ACC112 (cell line): ENCODE results near the gene CFAP410.
"Not testable (repeated sequence)": the region's sequence is repeated elsewhere in the genome, so short reads cannot be mapped to it uniquely, and the experiment has no call there.

Source experiments
- H2AFZ ChIP-seq: fragments of 200-600 bp; sonication (generic); one replicate; pipeline ENCODE4 v1.6.0; 2017; ENCODE audit warnings: antibody characterized with exemption, low read length; ENCODE audit not compliant: unreplicated experiment
- H3K27ac ChIP-seq: fragments of 200-600 bp; sonication (generic); 2 replicates; pipeline ENCODE4 v1.5.1; 2014; ENCODE audit warnings: low read depth, mild to moderate bottlenecking, antibody characterized with exemption, low read length, moderate library complexity
- H3K27me3 ChIP-seq: fragments of 200-600 bp; sonication (generic); 2 replicates; pipeline ENCODE4 v1.6.1; 2014; ENCODE audit warnings: mild to moderate bottlenecking, antibody characterized with exemption, low read length, moderate library complexity, mixed read lengths; ENCODE audit not compliant: insufficient read depth
- H3K36me3 ChIP-seq: fragments of 200-600 bp; sonication (generic); 2 replicates; pipeline ENCODE4 v1.6.1; 2016; ENCODE audit warnings: mild to moderate bottlenecking, antibody characterized with exemption, low read length, moderate library complexity, mixed read lengths; ENCODE audit not compliant: insufficient read depth
- H3K4me1 ChIP-seq: fragments of 200-600 bp; sonication (generic); one replicate; pipeline ENCODE4 v1.6.1; 2016; ENCODE audit warnings: low read length, mixed read lengths; ENCODE audit not compliant: insufficient read depth, unreplicated experiment, control insufficient read depth
- H3K4me3 ChIP-seq: fragments of 200-600 bp; sonication (generic); 2 replicates; pipeline ENCODE4 v1.5.1; 2014; ENCODE audit warnings: mild to moderate bottlenecking, low read depth, low read length
- H3K79me2 ChIP-seq: fragments of 200-600 bp; sonication (generic); one replicate; pipeline ENCODE4 v1.6.0; 2016; ENCODE audit warnings: low read length; ENCODE audit not compliant: control insufficient read depth, unreplicated experiment, insufficient read depth

CFAP410 gene

DNA sequence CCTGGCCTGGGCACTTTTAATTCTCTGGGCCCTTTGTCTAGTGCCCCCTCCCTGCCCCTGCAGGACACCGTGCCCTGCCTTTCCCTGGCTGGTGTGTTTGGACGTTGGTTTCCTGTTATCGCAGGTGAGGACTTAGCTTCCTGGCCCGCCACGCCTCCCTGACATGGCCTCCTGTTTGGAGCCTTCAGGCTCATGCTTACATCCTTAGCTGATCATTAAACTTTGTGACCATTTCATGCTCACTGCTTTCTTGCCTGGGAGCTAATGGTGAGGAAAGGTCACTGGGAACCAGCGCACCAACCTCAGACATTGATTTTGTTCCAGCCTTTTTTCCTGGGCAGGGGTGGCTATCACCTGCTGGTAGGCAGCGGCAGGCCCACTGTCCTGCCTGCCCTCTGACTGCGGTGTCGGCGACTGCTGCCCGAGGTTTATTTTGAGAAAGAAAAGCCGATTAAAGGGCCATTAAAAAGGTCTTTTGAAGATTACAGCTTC lies 35.7 kb downstream of the CFAP410 start:
- H3K27me3 ChIP-seq: no peaks in the 10 kb centered on the region
- H3K4me3 ChIP-seq: no peak overlapping the region
- H2AFZ ChIP-seq: no peak overlapping the region
- peaks cover 49% of the 10 kb centered on the region for H3K79me2 ChIP-seq
- H3K27ac ChIP-seq: no peak overlapping the region
- no peaks in the 10 kb centered on the region for H3K36me3 ChIP-seq
- peaks cover 4% of the 10 kb centered on the region for H3K4me1 ChIP-seq

DNA sequence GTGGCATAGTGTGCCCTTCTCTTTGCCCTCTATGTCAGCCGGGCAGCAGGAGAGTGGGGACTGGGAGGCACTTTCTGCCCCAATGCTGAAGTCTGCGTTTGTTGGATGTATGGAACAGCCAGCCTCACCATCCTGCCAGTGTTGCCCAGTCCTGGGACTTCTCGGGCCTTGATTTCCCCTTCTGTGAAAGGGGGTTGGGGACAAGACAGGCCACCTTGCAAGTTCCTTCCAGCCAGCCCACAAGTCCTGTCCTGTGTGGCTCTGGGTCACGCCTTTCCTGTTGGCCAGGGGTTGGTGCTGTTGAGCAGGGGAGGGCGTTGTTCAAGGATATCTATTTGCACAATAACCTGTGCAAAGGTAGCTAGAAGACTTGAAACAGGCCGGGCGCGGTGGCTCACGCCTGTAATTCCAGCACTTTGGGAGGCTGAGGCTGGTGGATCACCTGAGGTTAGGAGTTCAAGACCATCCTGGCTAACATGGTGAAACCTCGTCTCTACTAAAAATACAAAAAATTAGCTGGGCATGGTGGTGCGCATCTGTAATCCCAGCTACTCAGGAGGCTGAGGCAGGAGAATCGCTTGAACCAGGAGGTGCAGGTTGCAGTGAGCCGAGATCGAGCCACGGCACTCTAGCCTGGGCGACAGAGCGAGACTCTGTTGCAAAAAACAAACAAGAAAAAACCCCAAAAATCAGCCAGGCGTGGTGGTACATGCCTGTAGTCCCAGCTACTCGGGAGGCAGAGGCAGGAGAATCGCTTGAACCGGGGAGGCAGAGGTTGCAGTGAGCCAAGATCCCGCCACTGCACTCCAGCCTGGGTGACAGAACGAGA lies 36.4 kb downstream of the CFAP410 start:
- H3K27ac ChIP-seq, H2AFZ ChIP-seq, H3K4me1 ChIP-seq, H3K36me3 ChIP-seq, H3K27me3 ChIP-seq, H3K4me3 ChIP-seq: not testable (repeated sequence)
- H3K79me2 ChIP-seq: peaks cover 49% of the 10 kb centered on the region

DNA sequence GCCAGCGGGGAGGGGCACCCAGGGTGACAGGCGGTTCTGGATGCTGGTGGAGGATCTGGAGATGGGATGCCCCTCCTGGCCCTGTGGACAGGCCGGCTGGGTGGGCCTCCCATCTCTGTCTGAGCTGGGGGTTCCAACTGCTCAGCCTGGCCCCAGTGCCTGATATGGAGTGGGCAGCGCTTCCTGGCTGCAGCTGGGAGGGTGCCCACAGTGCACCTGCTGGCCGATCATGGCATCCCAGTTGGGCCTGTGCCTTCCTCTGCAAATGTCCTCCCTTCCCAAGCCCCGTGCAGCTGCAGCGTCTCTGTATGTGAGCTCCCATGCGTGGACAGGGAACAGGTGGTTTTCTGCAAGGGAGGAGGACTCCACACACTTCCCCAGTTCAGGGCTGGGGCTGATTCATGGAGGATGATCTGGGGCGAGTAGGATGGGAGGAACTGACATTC lies 37.2 kb downstream of the CFAP410 start:
- Histone ChIP-seq H3K27me3 (no peaks in the 10 kb centered on the region), H3K4me3 (peak overlapping the region; percentile 85; the same call in 1 of the 2 replicates), H3K79me2 (peaks cover 49% of the 10 kb centered on the region), H3K4me1 (peaks cover 4% of the 10 kb centered on the region), H2AFZ (no peak overlapping the region), H3K36me3 (no peaks in the 10 kb centered on the region), H3K27ac (no peak overlapping the region)

DNA sequence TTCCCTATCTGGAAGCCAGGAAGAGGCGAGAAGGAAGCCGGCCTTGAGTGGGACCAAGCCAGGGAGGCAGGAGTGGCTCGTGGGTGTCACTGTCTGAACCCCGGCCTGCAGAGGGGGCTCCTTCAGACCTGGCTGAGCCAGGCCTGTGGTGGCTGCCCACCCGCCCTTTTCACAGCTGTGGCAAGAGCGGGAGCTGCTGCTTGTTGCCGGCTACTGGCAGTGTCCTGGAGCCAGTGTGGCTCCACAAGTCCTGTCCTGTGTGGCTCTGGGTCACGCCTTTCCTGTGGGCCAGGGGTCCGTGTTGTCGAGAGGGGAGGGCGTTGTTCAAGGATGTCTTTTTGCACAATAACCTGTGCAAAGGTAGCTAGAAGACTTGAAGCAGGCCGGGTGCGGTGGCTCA lies 38.0 kb downstream of the CFAP410 start:
- Histone ChIP-seq H3K36me3 (no peaks in the 10 kb centered on the region), H3K27me3 (no peaks in the 10 kb centered on the region), H3K4me1 (peaks cover 4% of the 10 kb centered on the region), H3K27ac (no peak overlapping the region), H2AFZ (no peak overlapping the region), H3K4me3 (peak overlapping the region; percentile 85), H3K79me2 (peaks cover 49% of the 10 kb centered on the region)

DNA sequence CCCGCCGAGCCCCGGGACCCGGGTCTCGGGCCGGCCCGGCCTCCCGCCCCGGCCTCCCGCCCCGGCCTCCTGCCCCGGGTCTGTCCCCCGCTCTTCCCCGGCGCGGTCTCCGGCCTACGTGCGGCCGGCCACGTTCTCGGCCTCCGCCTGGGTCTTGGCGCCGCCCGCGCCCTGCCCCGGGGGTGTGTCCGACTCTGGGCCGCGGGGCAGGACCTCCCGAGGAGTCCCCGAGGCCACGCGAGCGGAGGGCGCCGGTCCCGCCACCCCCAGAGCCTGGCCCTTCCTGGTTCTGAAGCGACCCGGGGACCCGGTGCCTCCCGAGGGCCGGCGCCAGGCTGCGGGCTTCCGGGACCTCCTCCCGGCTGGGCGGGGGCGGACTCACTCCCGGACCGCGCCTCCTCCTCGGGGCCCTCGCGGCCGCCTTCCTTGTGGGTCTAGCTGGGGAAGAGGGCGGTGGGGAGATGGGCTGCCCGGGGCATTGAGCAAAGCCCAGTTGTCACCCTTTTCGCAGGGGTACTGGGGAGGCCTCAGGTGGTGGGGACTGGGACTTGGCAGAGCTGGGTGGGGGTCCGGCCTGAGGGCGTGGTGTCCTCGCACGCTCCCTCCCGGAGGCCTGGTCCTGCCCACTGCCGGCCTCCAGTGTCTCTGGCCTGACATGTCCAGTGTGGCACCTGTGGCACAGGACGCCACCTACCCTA lies 38.8 kb downstream of the CFAP410 start:
- Histone ChIP-seq H2AFZ (no peak overlapping the region), H3K27ac (peak overlapping the region; percentile 51), H3K36me3 (no peaks in the 10 kb centered on the region), H3K79me2 (peaks cover 44% of the 10 kb centered on the region), H3K4me3 (peak overlapping the region; percentile 85), H3K27me3 (no peaks in the 10 kb centered on the region), H3K4me1 (peaks cover 4% of the 10 kb centered on the region)

DNA sequence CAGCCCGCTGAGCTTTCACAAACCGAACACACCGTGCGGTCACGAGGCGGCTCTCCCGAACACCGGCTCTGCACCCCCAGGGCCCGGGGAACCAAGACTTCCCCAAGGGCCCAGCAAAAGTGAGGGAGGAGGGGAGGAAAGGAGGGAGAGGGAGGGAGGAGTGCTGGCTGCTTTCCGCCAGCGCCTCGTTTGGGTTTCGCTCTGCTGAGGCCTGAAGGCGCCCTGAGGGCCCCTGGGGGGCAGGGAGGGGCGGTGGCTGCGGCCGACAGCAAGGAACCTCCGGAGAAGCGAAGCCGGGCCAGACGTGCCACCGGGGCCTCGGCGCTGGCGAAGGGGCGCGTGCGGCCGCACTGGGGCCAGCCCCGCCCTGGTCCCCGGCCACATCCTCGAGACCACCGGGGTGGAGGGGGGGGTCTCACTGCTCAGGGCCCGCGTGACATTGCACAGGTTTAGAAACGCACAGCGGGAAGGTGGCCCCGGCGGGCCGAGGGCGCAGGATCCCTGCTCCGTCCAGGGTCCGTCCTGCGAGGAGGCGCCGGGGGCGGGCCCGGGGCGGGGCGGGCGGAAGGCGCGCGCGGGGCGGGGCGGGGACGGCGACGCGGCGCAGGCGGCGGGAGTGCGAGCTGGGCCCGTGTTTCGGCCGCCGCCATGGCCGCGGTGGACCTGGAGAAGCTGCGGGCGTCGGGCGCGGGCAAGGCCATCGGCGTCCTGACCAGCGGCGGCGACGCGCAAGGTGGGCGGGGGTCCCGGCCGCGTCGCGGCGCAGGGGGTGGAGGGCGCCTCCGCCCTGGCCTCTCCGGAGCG lies 39.5 kb downstream of the CFAP410 start, which contains the start of gene PFKL:
TSS of gene PFKL (plus strand) at position 596 of the 804 bp plus-strand sequence. CDS start at position 649, 53 bp downstream.
- peak within 1 kb of the TSS; percentile 58 for H3K27ac ChIP-seq
- H3K4me1 ChIP-seq: peaks cover 5% of the 10 kb centered on the region
- H3K79me2 ChIP-seq: peaks cover 36% of the 10 kb centered on the region
- peak within 1 kb of the TSS; percentile 85 for H3K4me3 ChIP-seq
- no peaks in the 10 kb centered on the region for H3K36me3 ChIP-seq
- H2AFZ ChIP-seq: peak within 1 kb of the TSS; percentile 77
- H3K27me3 ChIP-seq: no peaks in the 10 kb centered on the region

DNA sequence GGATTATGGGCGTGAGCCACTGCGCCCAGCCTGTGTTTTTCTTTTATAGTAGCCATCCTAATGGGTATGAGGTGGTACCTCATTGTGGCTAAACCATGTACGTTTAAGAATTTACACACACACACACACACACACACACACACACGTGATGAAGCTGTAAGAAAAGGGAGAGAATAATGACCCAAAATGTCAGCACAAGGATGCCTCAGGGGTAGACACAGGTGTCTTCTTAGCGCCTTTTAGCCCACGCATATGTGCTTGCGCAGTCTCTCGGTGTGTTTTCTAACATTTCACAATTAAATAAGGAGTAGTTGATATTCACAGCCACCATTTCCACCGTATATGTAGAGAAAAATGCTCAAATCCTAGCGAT lies 40.1 kb downstream of the CFAP410 start:
- Histone ChIP-seq H3K27me3 (no peaks in the 10 kb centered on the region), H3K36me3 (no peaks in the 10 kb centered on the region), H3K4me3 (peak overlapping the region; percentile 85), H3K27ac (peak overlapping the region; percentile 58), H3K79me2 (peaks cover 32% of the 10 kb centered on the region), H2AFZ (peak overlapping the region; percentile 77), H3K4me1 (peaks cover 11% of the 10 kb centered on the region)

DNA sequence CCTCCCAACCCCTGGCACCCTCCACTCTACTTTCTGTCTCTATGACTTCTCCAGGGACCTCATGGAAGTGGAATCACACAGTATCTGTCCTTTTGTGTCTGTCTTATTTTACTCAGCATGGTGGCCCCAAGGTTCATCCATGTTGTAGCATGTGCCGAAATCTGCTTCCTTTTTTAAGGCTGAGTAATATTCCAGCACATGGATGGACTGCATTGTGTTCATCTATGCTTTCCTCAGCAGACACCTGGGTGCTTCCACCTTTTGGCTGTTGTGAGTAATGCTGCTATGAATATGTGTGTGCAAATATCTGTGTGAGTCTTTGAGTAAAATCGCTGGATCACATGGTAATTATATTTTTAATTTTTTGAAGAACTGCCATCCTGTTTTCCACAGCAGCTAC lies 40.9 kb downstream of the CFAP410 start:
- no peak overlapping the region for H2AFZ ChIP-seq

DNA sequence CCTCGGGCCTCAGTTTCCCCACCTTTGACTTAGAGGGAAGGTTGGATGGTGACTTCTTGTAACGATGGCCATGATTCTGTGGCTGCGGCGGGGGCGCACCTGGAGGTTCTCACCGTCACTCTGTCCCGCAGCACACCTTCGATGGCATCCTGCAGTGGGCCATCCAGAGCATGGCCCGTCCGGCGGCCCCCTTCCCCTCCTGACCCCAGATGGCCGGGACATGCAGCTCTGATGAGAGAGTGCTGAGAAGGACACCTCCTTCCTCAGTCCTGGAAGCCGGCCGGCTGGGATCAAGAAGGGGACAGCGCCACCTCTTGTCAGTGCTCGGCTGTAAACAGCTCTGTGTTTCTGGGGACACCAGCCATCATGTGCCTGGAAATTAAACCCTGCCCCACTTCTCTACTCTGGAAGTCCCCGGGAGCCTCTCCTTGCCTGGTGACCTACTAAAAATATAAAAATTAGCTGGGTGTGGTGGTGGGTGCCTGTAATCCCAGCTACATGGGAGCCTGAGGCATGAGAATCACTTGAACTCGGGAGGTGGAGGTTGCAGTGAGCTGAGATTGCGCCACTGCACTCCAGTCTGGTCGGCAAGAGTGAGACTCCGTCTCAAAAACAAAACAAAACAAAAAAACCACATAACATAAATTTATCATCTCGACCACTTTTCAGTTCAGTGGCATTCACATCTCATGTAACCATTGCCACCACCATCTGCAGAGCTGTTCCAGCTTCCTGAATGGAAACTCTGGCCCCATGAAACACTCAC lies 41.5 kb downstream of the CFAP410 start:
- no peaks in the 10 kb centered on the region for H3K27me3 ChIP-seq
- no peak overlapping the region for H3K4me3 ChIP-seq
- H3K27ac ChIP-seq: peak overlapping the region; percentile 28; the same call in 1 of the 2 replicates
- H3K4me1 ChIP-seq: peaks cover 11% of the 10 kb centered on the region
- no peak overlapping the region for H2AFZ ChIP-seq
- peaks cover 24% of the 10 kb centered on the region for H3K79me2 ChIP-seq
- no peaks in the 10 kb centered on the region for H3K36me3 ChIP-seq

More for the DNA sequence above, 40.9 kb downstream of the CFAP410 start:
- peaks cover 24% of the 10 kb centered on the region for H3K79me2 ChIP-seq
- no peaks in the 10 kb centered on the region for H3K27me3 ChIP-seq
- H3K36me3 ChIP-seq: no peaks in the 10 kb centered on the region
- no peak overlapping the region for H3K4me3 ChIP-seq
- H3K27ac ChIP-seq: peak overlapping the region; percentile 28; the same call in 1 of the 2 replicates
- H3K4me1 ChIP-seq: peaks cover 11% of the 10 kb centered on the region
